Hematopoietic multipotent progenitor cell treated with erythropoietin and hydrocortisone succinate and interleukin-3 and kit ligand, for 15 days (in vitro differentiated cells): ENCODE results near the gene AKR1B15.

Experiments
- DNase-seq: peaks from one replicate; pipeline ENCODE4 v3.0.0-alpha.2; 2015; ENCODE audit warnings: low spot score

Gene AKR1B15

DNA sequence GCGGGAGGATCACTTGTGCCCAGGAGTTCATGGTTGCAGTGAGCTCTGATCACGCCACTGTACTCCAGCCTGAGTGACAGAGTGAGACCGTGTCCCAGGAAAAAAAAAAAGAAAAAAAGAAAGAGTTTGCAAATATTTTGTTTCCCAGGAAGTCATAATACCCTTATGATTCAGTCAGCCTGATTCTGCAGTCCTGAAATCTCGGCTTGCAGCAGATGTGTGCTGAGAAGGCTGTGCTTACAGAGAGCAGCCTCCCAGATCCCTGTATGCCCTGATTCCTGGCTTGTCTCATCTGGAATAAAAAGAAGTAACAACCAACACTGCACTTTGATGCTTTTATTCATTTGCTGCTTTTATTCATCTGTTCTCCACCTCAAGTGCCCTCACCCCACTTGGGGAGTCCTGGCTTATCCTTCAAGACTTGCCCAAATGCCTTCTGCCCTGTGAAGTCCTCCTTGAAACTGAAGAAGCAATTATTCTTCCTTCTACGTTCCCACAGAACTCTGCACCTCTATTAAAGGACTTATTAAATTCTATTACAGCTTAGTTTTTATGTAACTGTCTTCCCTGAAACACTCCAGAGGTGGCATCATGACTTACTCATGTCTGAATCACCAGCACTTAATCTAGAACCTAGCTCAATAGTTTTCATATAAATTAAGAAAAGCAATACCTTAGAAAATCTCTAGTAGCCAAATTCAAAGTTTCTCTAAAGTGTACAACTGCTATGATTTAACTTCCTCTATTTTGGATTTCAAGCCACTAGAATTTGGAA lies 70.0 kb downstream of the AKR1B15 start:
- DNase-seq, result no peak

DNA sequence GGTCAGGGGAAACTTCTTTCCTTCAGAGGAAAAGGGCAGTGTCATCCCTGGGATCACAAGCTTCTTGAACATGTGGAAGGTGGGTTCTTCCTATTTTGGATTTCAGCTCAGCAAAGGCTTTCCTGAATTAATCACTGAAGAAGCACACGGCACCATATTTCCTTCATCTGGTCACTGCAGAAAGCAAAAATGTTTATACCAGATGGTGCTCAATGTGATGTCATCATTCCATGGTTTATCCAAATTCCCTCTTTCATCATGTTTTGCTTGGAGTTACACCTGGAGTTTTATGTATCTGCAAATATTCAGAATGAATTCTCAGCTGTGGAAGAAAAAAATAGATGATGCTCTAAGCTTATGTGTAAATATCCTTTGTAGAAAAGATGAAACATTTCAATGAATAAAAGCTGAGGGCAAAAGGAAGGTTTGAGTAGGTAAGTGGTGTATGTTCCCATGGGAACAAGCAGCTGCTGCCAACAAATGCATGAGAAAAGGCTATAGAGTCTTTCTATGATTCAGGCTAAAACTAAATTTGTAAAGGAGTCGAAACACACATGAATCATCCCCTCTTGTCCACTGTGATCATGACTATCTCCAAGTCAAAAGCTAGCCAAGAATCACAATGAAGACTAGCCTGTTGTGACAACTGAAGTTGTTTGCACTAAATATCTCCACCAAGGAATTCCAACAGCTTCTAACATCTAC lies 70.9 kb downstream of the AKR1B15 start:
- DNase-seq, result no peak

DNA sequence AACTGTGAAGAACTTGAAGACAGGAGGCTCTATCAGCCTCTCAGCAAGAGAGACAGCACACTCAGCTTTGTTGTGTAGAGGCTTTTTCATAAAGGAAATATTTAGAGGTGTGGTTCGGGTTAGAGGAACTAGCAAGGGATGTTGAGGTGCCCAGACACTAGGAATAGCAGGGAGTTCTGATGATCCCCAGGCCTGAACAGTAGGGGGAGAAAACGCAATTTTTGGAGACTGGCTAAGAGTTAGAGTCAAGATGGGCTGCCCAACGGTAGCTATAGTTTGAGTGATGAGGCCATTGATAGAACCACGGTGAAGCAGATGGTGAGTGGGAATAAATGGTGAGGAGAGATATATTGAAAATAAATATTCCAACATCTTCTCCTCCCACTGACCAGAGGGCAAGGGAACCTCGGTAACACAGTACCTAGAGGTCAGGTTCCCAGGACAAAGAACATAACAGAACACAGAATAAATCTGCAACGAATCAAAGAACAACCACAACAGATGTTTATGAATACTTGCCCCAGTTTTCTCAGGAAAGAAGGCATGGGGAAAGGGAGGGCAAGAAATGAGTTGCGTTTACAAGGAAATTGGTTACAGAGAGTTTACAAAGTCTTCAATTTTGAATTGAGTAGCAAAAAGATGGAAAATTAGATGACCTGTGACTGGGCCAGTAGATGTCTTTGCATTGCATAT lies 73.5 kb downstream of the AKR1B15 start:
- DNase-seq, result no peak

DNA sequence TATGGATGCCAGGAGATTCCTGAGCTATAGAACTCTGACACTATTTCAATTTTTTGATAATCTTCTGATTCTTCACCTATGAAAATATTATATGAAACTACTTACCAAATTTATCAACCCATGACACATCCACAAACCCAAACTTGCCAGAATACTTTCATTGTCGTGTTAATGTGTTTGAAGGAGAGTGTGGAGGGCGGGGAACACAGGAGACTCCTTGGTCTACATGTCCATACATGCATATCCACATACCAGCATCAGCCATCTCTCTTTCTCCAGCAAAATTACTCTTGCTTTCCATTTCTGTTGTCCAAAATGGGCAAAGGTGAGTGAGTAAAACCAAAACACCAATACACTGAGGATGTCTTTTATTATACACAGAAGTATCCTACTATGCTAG lies 74.3 kb downstream of the AKR1B15 start:
- no peak for DNase-seq

DNA sequence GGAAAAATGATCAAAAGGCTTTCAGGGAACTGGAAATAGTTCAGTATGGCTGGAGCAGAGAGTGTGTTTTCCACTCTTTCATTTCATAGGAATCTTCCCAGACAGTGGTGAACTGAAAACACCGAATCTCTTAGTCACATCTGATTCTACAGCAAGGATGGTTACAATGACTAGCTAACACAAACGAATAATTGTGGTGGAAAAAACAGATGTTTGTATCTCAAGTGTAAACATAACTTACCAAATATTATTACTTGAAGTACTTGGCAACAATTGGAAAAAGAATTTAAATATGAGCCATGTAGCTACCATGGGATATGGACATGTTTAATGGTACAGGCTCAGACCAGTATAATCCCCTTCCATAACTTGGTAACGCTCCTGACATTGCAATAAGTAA lies 76.6 kb downstream of the AKR1B15 start:
- no peak for DNase-seq

DNA sequence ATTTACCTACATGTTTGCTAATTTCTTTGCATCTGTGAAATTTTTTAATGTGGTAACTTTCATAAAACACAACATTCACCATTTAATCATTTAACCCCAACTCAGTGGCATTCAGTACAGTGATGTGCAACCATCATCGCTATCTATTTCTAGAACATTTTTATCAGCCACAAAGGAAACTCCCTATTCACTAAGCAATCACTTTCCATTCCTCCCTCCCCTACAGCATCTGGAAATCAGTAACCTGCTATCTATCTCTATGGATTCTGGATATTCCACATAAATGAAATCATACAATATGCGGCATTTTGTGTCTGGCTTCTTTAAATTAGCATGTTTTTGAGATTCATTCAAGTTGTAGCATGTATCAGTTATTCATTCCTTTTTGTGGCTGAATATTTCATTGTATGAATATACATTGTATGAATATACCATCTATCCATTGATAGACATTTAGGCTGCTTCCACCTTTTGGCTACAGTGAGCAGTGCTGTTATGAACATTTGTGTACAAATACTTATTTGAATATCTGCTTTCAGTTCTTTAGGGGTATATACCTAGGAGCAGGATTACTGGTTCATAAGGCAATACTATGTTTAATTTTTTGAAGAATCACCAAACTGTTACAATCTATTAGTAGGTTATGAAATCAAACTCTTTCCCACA lies 78.3 kb downstream of the AKR1B15 start:
- DNase-seq, result no peak

DNA sequence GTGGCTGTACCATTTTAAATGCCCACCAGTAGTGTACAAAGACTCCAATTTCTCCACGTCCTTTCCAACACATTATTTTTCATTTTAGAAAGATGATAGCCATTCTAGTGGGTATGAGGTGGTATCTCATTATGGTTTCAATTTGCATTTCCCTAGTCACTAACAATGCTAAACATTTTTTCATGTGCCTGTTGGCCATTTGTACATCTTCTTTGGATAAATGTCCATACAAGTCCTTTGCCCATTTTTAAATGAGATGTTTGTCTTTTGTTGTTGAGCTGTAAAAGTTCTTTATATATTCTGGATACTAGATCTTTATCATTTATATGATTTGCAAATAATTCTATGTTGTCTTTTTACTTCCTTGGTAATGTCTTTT lies 78.9 kb downstream of the AKR1B15 start:
- DNase-seq, result no peak

DNA sequence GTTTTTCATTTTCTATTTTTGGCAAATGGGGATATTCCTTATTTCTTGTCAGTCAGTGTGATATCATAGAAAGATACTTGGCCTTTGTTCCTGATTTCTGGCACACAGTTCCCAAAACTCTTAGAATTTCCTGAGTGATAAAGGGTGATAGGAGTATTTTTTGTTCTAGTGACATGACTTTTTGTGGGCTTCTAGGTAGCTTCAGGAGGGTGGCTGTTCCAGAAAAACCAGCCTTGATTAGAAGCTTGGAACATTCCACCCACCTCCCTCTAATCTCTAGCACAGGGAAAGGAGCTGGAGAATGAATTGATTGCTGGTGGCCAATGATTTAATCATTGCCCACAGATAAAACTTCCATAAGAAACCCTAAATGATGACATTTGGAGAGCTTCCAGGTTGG lies 80.5 kb downstream of the AKR1B15 start:
- no peak for DNase-seq
